DOHH2 (cell line): ENCODE data around the gene SLC37A3.

Source experiments
- EZH2phosphoT487 ChIP-seq: fragments of 200-600 bp; sonication (generic); IDR thresholded peaks from 2 replicates; pipeline ENCODE4 v1.6.1; 2017; ENCODE audit warnings: borderline replicate concordance, mild to moderate bottlenecking, antibody characterized with exemption, low read length, moderate library complexity, mixed read lengths
- TF ChIP-seq, protein P1 (sequence below): fragments of 200-600 bp; sonication (generic); IDR thresholded peaks from one replicate; pipeline ENCODE4 v1.5.1; 2014; ENCODE audit warnings: antibody characterized with exemption, mild to moderate bottlenecking, low read depth, low read length; ENCODE audit not compliant: poor library complexity, severe bottlenecking

DNA sequence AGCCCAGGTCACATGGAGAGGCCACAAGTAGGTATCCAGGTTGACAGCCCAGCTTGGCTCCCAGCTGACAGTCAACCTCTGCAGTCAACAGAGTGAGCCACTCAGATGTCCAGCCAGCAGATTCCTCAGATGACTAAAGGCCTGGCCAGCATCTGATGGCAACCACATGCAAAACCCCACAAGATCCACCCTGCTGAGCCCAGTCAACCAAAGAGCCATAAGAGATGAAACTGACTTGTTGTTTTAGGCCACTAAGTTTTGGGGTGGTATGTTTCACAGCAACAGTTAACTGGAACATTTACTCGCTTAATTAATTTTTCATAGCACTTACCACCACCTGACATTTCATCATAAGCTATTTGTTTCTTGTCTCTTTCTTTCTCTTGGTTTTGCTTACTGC lies 114.3 kb downstream of the SLC37A3 start:
- TF ChIP-seq, protein P1, sequence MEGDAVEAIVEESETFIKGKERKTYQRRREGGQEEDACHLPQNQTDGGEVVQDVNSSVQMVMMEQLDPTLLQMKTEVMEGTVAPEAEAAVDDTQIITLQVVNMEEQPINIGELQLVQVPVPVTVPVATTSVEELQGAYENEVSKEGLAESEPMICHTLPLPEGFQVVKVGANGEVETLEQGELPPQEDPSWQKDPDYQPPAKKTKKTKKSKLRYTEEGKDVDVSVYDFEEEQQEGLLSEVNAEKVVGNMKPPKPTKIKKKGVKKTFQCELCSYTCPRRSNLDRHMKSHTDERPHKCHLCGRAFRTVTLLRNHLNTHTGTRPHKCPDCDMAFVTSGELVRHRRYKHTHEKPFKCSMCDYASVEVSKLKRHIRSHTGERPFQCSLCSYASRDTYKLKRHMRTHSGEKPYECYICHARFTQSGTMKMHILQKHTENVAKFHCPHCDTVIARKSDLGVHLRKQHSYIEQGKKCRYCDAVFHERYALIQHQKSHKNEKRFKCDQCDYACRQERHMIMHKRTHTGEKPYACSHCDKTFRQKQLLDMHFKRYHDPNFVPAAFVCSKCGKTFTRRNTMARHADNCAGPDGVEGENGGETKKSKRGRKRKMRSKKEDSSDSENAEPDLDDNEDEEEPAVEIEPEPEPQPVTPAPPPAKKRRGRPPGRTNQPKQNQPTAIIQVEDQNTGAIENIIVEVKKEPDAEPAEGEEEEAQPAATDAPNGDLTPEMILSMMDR: no peak
- no peak for TF ChIP-seq EZH2phosphoT487
